HG02852 (cell line): ENCODE results near the gene ZNF30.
"Not testable (repeated sequence)": the region's sequence is repeated elsewhere in the genome, so short reads cannot be mapped to it uniquely, and the experiment has no call there.

ENCODE experiments used
- ATAC-seq: cut with Tn5 transposase; IDR thresholded peaks from one replicate; pipeline ENCODE4 v1.9.1; 2021; ENCODE audit warnings: mild to moderate bottlenecking, moderate library complexity; ENCODE audit not compliant: unreplicated experiment

ZNF30 gene

GRCh38 chr19:34960103-34960805 is 33.6 kb downstream of the ZNF30 start:
- no peak for ATAC-seq

GRCh38 chr19:34960940-34961679 is 34.4 kb downstream of the ZNF30 start:
- no peak for ATAC-seq

- no peak for ATAC-seq
These were observed 35.3 kb downstream of the ZNF30 start for GRCh38 chr19:34961775-34962686.

GRCh38 chr19:34962687-34963572 is 36.2 kb downstream of the ZNF30 start:
- ATAC-seq: no peak

- ATAC-seq: peak; percentile 70
These were observed 37.1 kb downstream of the ZNF30 start, which contains the start of gene ZNF792 for GRCh38 chr19:34963573-34964406. TSS of gene ZNF792 (minus strand) at chr19:34964229. CDS start at chr19:34963662, 567 bp downstream.

- ATAC-seq: no peak
These were observed 37.9 kb downstream of the ZNF30 start for GRCh38 chr19:34964598-34964997.

- ATAC-seq: not testable (repeated sequence)
These were observed 38.8 kb downstream of the ZNF30 start for GRCh38 chr19:34965505-34965904.

- no peak for ATAC-seq
These were observed 40.8 kb downstream of the ZNF30 start for GRCh38 chr19:34967551-34967950.

GRCh38 chr19:34969721-34970120 is 43.0 kb downstream of the ZNF30 start:
- no peak for ATAC-seq

GRCh38 chr19:34970185-34970780 is 43.6 kb downstream of the ZNF30 start:
- ATAC-seq: not testable (repeated sequence)

- ATAC-seq: no peak
These were observed 45.5 kb downstream of the ZNF30 start for GRCh38 chr19:34972163-34972705.

GRCh38 chr19:34974646-34975045 is 47.9 kb downstream of the ZNF30 start:
- ATAC-seq: no peak

GRCh38 chr19:34975056-34975455 is 48.4 kb downstream of the ZNF30 start:
- no peak for ATAC-seq

- ATAC-seq: no peak
These were observed 49.9 kb downstream of the ZNF30 start for GRCh38 chr19:34976611-34977010.

GRCh38 chr19:34979819-34980640 is 53.3 kb downstream of the ZNF30 start:
- no peak for ATAC-seq

- ATAC-seq: no peak
These were observed 55.6 kb downstream of the ZNF30 start for GRCh38 chr19:34982275-34982674.

GRCh38 chr19:34983786-34984185 is 57.1 kb downstream of the ZNF30 start:
- no peak for ATAC-seq

- ATAC-seq: no peak
These were observed 57.6 kb downstream of the ZNF30 start for GRCh38 chr19:34984287-34984686.
